ENCODE measurements around the gene EHBP1L1.
A peak's percentile ranks its signal among the peaks of the same experiment; 100 is the strongest.

Gene EHBP1L1

GRCh38 chr11:65595131-65595530, 19.3 kb downstream of the EHBP1L1 start:
- no peak for DNase-seq (ENCODE audit: low read depth)

DNA sequence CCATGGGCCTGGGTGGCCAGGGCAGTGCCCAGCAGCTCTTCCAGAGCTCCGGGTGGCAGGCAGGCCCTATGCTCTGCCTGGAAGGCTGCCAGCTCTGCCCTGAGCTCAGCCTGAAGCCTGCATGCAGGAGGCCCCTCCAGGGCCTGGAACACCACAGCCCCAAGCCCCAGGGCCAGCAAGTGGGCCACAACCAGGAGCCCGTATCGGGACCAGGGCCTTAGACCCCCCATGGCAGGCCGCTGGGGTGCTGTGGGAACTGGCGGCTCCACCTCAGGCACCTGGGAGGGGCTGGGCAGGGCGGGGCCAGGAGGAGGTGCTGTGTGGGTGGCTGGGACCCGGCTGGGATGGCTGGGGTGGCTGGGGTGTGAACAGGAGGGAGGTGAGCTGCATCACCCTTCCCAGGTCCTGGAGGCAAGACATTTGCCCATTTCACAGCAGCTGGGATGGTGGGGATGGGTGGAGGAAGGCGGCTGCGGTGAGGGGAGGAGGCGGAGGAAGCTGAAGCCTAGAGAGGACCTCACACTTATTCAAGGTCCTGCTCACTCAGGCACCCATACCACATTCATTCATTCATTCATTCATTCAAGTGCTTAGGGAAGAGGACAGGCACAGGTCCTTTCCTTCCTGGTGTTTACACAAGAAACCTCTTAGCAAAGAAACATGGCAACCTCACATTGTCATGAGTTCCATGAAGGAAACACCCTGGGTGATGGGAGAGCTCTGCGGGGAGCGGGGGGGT, 19.9 kb downstream of the EHBP1L1 start, which contains the start of gene KCNK7:
TSS of gene KCNK7 (minus strand) at position 258 of the 739 bp plus-strand sequence. CDS start at position 230, 28 bp downstream.
- no peak for DNase-seq (ENCODE audit: low read depth)

GRCh38 chr11:65596520-65596919, 20.7 kb downstream of the EHBP1L1 start:
- no peak for DNase-seq (ENCODE audit: low read depth)

DNA sequence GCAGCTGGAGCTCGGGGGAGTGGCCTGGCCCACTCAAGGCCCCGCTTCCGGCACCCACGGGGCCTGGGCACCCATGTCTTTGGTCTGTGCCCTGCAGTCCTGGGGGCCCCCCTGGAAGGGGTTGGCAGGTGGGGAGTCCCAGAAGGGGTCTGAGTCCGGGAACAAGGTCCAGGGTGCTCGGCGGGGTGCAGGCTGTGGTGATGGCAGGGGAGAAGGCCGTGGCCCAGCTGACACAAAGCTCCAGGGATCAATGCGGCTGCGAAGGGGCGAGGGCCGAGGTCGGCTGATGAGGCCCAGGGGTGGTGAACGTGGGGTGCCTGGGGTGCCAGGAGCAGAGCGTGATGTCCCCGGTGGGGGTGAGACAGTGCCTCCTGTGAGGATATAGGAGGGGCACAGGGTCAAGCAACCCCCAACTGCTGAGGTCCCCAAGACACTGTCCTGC, 22.4 kb downstream of the EHBP1L1 start:
- no peak for DNase-seq (ENCODE audit: low read depth)

DNA sequence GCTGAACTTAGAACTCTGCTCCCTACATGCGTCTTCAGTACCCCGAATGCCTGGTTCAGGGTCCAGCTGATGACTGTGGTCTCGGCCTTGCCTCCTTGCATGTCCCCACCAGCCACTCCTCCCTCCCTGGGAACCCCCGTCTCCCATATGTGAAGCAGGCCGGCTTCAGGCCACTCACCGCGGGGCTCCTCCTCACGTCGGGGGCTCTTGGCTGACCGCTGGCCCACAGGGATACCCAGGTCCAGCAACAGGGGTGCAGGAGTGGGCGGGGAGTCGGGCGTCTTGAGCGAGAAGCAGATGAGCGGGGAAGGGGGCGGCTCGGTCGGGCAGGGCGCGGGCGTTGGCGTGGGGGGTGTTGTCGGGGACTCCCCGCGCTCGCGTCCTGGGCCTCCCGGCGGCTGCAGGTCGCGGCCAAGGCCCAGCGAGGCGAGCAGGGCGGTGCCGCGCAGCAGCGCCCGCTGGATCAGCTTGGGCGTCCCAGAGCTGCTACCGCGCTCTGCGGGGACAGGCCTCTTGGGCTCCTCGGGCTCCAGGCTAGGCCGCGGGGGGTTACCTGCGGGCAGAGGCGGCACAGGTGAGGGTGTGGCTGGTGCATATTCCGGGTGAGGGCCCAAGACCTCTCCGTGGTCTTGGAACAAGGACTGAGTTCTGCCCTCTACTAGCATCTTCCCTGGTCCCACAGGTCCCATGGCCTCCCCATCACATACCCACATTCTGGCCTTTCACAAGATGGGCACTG, 23.5 kb downstream of the EHBP1L1 start:
- DNase-seq (ENCODE audit: low read depth), result no peak

DNA sequence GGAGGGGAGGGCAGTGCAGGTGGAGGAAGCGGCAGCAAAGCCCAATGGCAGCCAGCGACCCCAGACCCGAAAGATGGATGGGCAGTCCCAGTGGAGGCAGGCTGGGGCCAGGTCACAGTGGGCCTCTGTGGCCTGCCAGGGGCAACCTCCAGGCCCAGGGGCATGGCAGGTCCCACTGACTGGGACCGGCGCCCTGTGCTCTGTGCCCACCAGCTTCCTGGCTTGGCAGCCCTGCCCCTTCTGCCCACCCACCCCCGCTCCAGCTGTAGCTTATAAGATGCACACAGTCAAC, 24.0 kb downstream of the EHBP1L1 start:
- DNase-seq (ENCODE audit: low read depth), result no peak

GRCh38 chr11:65604258-65604657, 28.4 kb downstream of the EHBP1L1 start:
- DNase-seq (ENCODE audit: low read depth), result no peak

- DNase-seq (ENCODE audit: low read depth), result peak; percentile 74
These were observed 31.2 kb downstream of the EHBP1L1 start for GRCh38 chr11:65606876-65607613.

GRCh38 chr11:65607614-65608426, 32.0 kb downstream of the EHBP1L1 start:
- no peak for DNase-seq (ENCODE audit: low read depth)

DNA sequence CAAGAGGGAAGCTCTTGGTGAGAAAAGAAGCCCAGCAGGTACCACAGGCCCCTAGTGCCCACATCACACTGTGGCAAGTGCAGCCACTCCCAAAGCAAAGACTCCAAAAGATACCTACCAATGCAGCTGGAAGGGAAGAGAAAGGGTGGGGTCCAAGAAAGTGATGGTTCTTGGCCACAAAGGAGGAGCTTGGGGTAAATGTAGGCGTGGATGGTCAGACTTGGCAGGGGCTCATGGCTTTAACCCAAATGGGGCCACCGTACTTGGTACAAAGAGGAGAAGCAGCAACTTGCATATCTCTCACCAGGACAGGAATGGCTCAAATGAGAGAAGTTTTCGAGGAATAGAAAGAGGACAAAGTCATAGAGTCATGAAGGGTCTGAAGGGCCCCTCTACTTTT, 33.4 kb downstream of the EHBP1L1 start:
- DNase-seq (ENCODE audit: low read depth), result no peak

DNA sequence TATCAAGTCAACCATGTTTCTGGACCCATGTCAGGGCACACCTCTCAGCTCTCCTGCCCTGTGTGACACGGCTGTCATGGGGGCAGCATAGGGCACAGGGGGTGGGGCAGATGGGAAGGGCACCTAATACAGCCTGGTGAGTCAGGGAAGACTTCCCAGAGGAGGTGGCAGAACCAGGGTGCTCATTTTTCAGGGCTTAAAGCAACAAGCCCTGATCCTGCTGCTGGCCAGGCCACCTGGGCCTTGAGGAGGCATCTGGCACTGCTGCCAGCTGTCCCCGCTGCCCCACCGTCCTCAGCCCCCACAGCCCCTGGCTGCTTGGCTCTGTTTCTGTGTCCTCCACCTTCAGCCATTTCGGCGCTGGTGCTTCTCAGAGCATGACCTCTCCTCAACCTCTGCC, 33.8 kb downstream of the EHBP1L1 start:
- no peak for DNase-seq (ENCODE audit: low read depth)

- DNase-seq (ENCODE audit: low read depth), result no peak
These were observed 34.6 kb downstream of the EHBP1L1 start for GRCh38 chr11:65610404-65610803.

DNA sequence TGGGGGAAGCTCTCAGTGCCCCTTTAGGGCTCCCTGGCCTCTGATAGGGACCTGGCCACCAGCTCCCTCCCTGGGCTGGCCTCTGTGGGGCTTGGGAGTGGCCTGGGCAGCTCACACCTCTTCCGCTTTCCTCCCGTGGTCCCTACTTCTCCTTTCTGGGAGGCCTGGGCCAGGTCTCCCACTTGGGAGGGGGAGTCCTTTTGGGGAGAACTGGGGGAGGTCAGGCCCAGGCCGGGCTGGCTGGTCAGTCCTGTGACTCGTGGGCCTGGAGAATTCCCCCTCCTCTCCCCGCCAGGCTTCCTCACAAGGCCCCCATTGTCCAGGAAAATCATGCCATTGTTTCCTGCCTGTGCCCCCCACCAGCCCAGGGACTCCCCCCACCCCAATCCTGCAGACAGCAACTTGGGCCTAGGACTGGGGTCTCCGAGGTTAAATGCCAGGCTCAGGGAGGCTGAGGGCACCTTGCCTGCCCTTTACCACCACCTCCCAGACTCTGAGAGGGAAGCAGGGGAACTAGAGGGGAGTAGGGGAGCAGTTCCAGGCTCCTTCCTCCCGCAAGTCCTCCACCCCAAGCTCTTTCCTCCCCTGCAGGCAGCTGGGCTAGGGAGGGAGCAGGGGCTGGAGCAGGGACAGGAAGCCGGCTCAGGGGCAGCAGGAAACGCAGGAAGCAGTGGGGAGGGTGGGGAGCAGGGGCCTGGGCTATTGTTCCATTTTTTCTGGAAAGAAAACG, 35.3 kb downstream of the EHBP1L1 start:
- no peak for DNase-seq (ENCODE audit: low read depth)

- peak; percentile 46 for DNase-seq (ENCODE audit: low read depth)
These were observed 36.1 kb downstream of the EHBP1L1 start for GRCh38 chr11:65611758-65612603.

DNA sequence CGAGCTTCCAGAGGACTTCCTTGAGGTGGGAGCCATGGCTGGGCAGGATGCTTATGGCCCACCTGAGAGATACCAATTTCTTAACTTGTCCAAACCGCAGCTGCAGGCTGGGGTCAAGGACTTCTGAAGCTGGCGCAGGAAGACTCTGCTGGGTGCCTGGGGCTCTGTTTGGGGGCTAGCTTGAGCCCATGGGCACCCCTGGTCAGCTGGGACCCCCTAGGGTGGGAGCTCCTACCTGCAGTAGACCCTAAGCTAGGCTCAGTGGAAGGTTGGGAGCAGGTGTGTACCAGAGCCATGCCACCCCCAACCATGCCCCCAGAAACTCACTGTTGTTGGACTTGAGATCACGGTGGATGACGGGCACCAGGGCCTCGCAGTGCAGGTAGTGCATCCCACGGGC, 36.8 kb downstream of the EHBP1L1 start:
- no peak for DNase-seq (ENCODE audit: low read depth)

DNA sequence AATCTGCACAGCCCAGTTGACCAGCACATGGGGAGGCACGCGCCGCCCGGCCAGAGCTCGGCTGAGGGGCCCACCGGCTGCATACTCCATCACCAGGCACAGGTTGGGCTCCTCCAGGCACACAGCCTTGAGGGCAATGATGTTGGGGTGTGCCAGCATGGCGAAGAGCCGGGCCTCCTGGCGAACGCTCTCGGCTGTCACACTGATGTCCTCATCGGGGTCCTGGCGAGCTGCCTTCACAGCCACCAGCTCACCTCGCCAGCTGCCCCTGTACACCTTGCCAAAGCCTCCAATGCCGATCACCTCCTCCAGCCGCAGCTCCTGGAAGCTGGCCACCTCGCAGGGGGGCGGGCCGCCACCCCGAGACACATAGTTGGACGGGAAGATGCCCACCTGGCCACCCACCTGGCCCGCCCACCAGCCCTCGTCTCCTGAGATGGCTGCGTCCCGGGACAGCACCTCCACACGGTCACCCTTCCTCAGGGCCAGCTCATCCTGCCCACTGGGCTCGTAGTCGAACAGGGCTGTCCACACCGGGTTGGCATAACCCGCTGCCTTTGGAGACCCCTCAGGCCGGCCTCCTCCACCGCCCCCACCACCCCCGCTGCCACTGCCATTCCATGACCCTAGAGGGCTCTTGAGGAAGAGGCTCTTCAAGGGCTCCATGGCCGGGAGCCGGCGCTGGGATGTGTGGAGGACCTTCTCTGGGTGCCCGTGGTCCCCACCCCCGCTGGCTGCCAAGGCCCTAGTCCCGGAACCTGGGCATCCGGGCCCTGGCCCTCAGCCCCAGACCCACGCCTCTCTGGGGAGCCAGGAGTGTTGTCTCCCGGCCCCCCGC, 37.5 kb downstream of the EHBP1L1 start:
- DNase-seq (ENCODE audit: low read depth), result peak; percentile 34

- peak; percentile 100 for DNase-seq (ENCODE audit: low read depth)
These were observed 39.5 kb downstream of the EHBP1L1 start, which contains the start of gene PCNX3 for GRCh38 chr11:65615229-65615949. PCNX3 (plus strand) TSS chr11:65615776; CDS start chr11:65616312, 536 bp downstream.

- peak; percentile 65 for DNase-seq (ENCODE audit: low read depth)
These were observed 40.2 kb downstream of the EHBP1L1 start for GRCh38 chr11:65615950-65616574.

Data from ELR (cell line).